Endothelial cell (in vitro differentiated cells): Measurements from ENCODE around the gene CACNA1F. TPM values are rescaled to one million over a fixed set of nuclear protein-coding genes. Genes with fewer than 3 reads are reported as not detected.

Experiments
- DNase-seq: peaks from one replicate; pipeline ENCODE4 v3.0.0; 2021; ENCODE audit warnings: low spot score
- H3K27ac Mint-ChIP-seq: one replicate; pipeline ENCODE4 v1.8.0; 2021; ENCODE audit warnings: mixed read lengths, inconsistent platforms; ENCODE audit not compliant: unreplicated experiment
- H3K27me3 Mint-ChIP-seq: one replicate; pipeline ENCODE4 v1.8.0; 2021; ENCODE audit warnings: mild to moderate bottlenecking, moderate library complexity, mixed read lengths, inconsistent platforms; ENCODE audit not compliant: unreplicated experiment
- H3K36me3 Mint-ChIP-seq: one replicate; pipeline ENCODE4 v1.8.0; 2021; ENCODE audit warnings: mild to moderate bottlenecking, low read depth, mixed read lengths, inconsistent platforms; ENCODE audit not compliant: unreplicated experiment
- H3K4me1 Mint-ChIP-seq: one replicate; pipeline ENCODE4 v1.8.0; 2021; ENCODE audit warnings: mild to moderate bottlenecking, mixed read lengths, inconsistent platforms; ENCODE audit not compliant: unreplicated experiment
- H3K4me3 Mint-ChIP-seq: one replicate; pipeline ENCODE4 v1.8.0; 2021; ENCODE audit warnings: mild to moderate bottlenecking, mixed read lengths, inconsistent platforms; ENCODE audit not compliant: unreplicated experiment
- H3K9me3 Mint-ChIP-seq: one replicate; pipeline ENCODE4 v1.8.0; 2021; ENCODE audit warnings: mixed read lengths, inconsistent platforms; ENCODE audit not compliant: unreplicated experiment
- CTCF ChIP-seq: fragments of 200-600 bp; sonication (generic); IDR thresholded peaks from one replicate; pipeline ENCODE4 v1.5.0; 2021; ENCODE audit warnings: antibody characterized with exemption; ENCODE audit not compliant: unreplicated experiment
- total RNA-seq: library from RNA; stranded (reverse); fragmentation: NEBNext Ultra II Directional; extraction: Animal tissue kit (Norgen Biotek cat#: 25700); gene quantifications from one replicate; pipeline ENCODE4 v1.2.1, GENCODE V29; 2021; ENCODE audit not compliant: unreplicated experiment

The CACNA1F gene
- total RNA-seq, 1 donor from 2014 or later, result 0.59 TPM

- no peak overlapping the region for H3K27ac Mint-ChIP-seq
- no peak for DNase-seq
- peaks cover 8% of the 10 kb centered on the region for H3K4me1 Mint-ChIP-seq
- no peak for TF ChIP-seq CTCF
- H3K27me3 Mint-ChIP-seq, result peaks cover 5% of the 10 kb centered on the region
- no peaks in the 10 kb centered on the region for H3K36me3 Mint-ChIP-seq
- H3K4me3 Mint-ChIP-seq, result no peak overlapping the region
- H3K9me3 Mint-ChIP-seq, result no peaks in the 10 kb centered on the region
Measured at GRCh38 chrX:49276207-49276606, 43.1 kb upstream of the CACNA1F start.

GRCh38 chrX:49273181-49273727 is 40.1 kb upstream of the CACNA1F start:
- Mint-ChIP-seq H3K27ac (no peak overlapping the region), H3K36me3 (peaks cover 4% of the 10 kb centered on the region), H3K4me3 (no peak overlapping the region), H3K9me3 (no peaks in the 10 kb centered on the region), H3K27me3 (peaks cover 11% of the 10 kb centered on the region), H3K4me1 (peaks cover 18% of the 10 kb centered on the region)
- DNase-seq, result no peak
- no peak for TF ChIP-seq CTCF

- Mint-ChIP-seq H3K36me3 (peaks cover 4% of the 10 kb centered on the region), H3K27me3 (peaks cover 13% of the 10 kb centered on the region), H3K4me1 (peaks cover 21% of the 10 kb centered on the region), H3K27ac (no peak overlapping the region), H3K4me3 (no peak overlapping the region), H3K9me3 (no peaks in the 10 kb centered on the region)
- no peak for TF ChIP-seq CTCF
- no peak for DNase-seq
Measured at GRCh38 chrX:49272421-49272820, 39.3 kb upstream of the CACNA1F start.

GRCh38 chrX:49271341-49271740 is 38.2 kb upstream of the CACNA1F start:
- no peak for TF ChIP-seq CTCF
- H3K36me3 Mint-ChIP-seq, result peaks cover 4% of the 10 kb centered on the region
- DNase-seq, result no peak
- peaks cover 13% of the 10 kb centered on the region for H3K27me3 Mint-ChIP-seq
- no peaks in the 10 kb centered on the region for H3K9me3 Mint-ChIP-seq
- peak overlapping the region; percentile 61 for H3K27ac Mint-ChIP-seq
- peak overlapping the region; percentile 78 for H3K4me3 Mint-ChIP-seq
- H3K4me1 Mint-ChIP-seq, result peaks cover 24% of the 10 kb centered on the region

GRCh38 chrX:49270249-49270921 is 37.2 kb upstream of the CACNA1F start:
- TF ChIP-seq CTCF, result no peak
- DNase-seq, result no peak
- Mint-ChIP-seq H3K9me3 (no peaks in the 10 kb centered on the region), H3K36me3 (peaks cover 4% of the 10 kb centered on the region), H3K27ac (no peak overlapping the region), H3K27me3 (peaks cover 13% of the 10 kb centered on the region), H3K4me3 (no peak overlapping the region), H3K4me1 (peaks cover 24% of the 10 kb centered on the region)
